H9 (cell line): ENCODE data around the gene CFAP77. TPM values are rescaled to one million over a fixed set of nuclear protein-coding genes. Genes with fewer than 3 reads are reported as not detected.

Source experiments
- DNase-seq: peaks from one replicate; pipeline ENCODE4 v3.0.0-alpha.2; 2017
- H2AFZ ChIP-seq: one replicate; pipeline ENCODE4 v1.6.1; 2013; ENCODE audit warnings: mild to moderate bottlenecking, low read length, control low read depth, moderate library complexity
- H2AK5ac ChIP-seq: 2 replicates; pipeline ENCODE4 v1.6.1; 2013; ENCODE audit warnings: low read length, control low read depth, mixed read lengths; ENCODE audit not compliant: insufficient read length
- H2BK120ac ChIP-seq: one replicate; pipeline ENCODE4 v1.6.1; 2013; ENCODE audit warnings: low read depth, mild to moderate bottlenecking, low read length, control low read depth, inconsistent platforms; ENCODE audit not compliant: poor library complexity, severe bottlenecking
- H2BK12ac ChIP-seq: 2 replicates; pipeline ENCODE4 v1.6.1; 2013; ENCODE audit warnings: low read length, control low read depth, mixed read lengths, low read depth; ENCODE audit not compliant: insufficient read length
- H2BK15ac ChIP-seq: 2 replicates; pipeline ENCODE4 v1.6.1; 2013; ENCODE audit warnings: low read depth, low read length, control low read depth
- H2BK20ac ChIP-seq: one replicate; pipeline ENCODE4 v1.6.1; 2013; ENCODE audit warnings: low read depth, mild to moderate bottlenecking, low read length, control low read depth, inconsistent platforms; ENCODE audit not compliant: poor library complexity, severe bottlenecking
- H2BK5ac ChIP-seq: 2 replicates; pipeline ENCODE4 v1.6.1; 2013; ENCODE audit warnings: low read length, control low read depth, mixed read lengths; ENCODE audit not compliant: insufficient read length
- H3K14ac ChIP-seq: 2 replicates; pipeline ENCODE4 v1.6.1; 2013; ENCODE audit warnings: low read length, control low read depth; ENCODE audit not compliant: insufficient read depth
- H3K18ac ChIP-seq: 2 replicates; pipeline ENCODE4 v1.6.1; 2013; ENCODE audit warnings: low read depth, mild to moderate bottlenecking, mixed read lengths, low read length, control low read depth; ENCODE audit not compliant: insufficient read length
- H3K23ac ChIP-seq: 2 replicates; pipeline ENCODE4 v1.6.1; 2013; ENCODE audit warnings: low read length, control low read depth, mixed read lengths, low read depth; ENCODE audit not compliant: insufficient read length
- H3K23me2 ChIP-seq: 2 replicates; pipeline ENCODE4 v1.6.1; 2013; ENCODE audit warnings: low read depth, mild to moderate bottlenecking, mixed read lengths, low read length, control low read depth; ENCODE audit not compliant: insufficient read length, poor library complexity, severe bottlenecking
- H3K27ac ChIP-seq: 2 replicates; pipeline ENCODE4 v1.5.1; 2013; ENCODE audit warnings: low read length, control low read depth, mixed read lengths, low read depth; ENCODE audit not compliant: insufficient read length
- H3K27me3 ChIP-seq: 2 replicates; pipeline ENCODE4 v1.6.1; 2013; ENCODE audit warnings: low read length, control low read depth, inconsistent platforms; ENCODE audit not compliant: insufficient read depth
- H3K4ac ChIP-seq: 2 replicates; pipeline ENCODE4 v1.6.1; 2013; ENCODE audit warnings: low read depth, mild to moderate bottlenecking, control low read depth, inconsistent platforms, low read length, moderate library complexity
- H3K4me1 ChIP-seq: 2 replicates; pipeline ENCODE4 v1.6.1; 2013; ENCODE audit warnings: low read length, control low read depth, inconsistent platforms; ENCODE audit not compliant: insufficient read depth
- H3K4me2 ChIP-seq: 2 replicates; pipeline ENCODE4 v1.6.1; 2013; ENCODE audit warnings: low read length, control low read depth, mixed read lengths; ENCODE audit not compliant: insufficient read length, insufficient read depth
- H3K56ac ChIP-seq: 2 replicates; pipeline ENCODE4 v1.6.1; 2013; ENCODE audit warnings: low read depth, mild to moderate bottlenecking, mixed read lengths, low read length, control low read depth; ENCODE audit not compliant: insufficient read length
- H3K79me1 ChIP-seq: 2 replicates; pipeline ENCODE4 v1.6.1; 2013; ENCODE audit warnings: low read depth, mild to moderate bottlenecking, moderate library complexity, low read length, control low read depth, inconsistent platforms; ENCODE audit not compliant: insufficient read depth, poor library complexity, severe bottlenecking
- H3K79me2 ChIP-seq: 2 replicates; pipeline ENCODE4 v1.6.1; 2013; ENCODE audit warnings: low read length, control low read depth, inconsistent platforms; ENCODE audit not compliant: insufficient read depth
- H3K9ac ChIP-seq: 2 replicates; pipeline ENCODE4 v1.6.1; 2013; ENCODE audit warnings: low read length, control low read depth, mixed read lengths; ENCODE audit not compliant: insufficient read length; ENCODE audit errors: extremely low read depth
- H3K9me3 ChIP-seq: one replicate; pipeline ENCODE4 v1.6.1; 2013; ENCODE audit warnings: low read depth, low read length, inconsistent platforms; ENCODE audit not compliant: control insufficient read depth
- H3T11ph ChIP-seq: one replicate; pipeline ENCODE4 v1.6.1; 2013; ENCODE audit warnings: mild to moderate bottlenecking, low read length, control low read depth, inconsistent platforms
- H4K20me1 ChIP-seq: one replicate; pipeline ENCODE4 v1.6.1; 2013; ENCODE audit not compliant: control insufficient read depth, insufficient read length, insufficient read depth
- H4K5ac ChIP-seq: 2 replicates; pipeline ENCODE4 v1.6.1; 2013; ENCODE audit warnings: low read depth, mild to moderate bottlenecking, mixed read lengths, low read length, control low read depth; ENCODE audit not compliant: insufficient read length
- H4K8ac ChIP-seq: replicated peaks from 2 replicates; pipeline ENCODE4 v1.6.1; 2013; ENCODE audit warnings: low read length, control low read depth, mixed read lengths, low read depth; ENCODE audit not compliant: insufficient read length
- H4K91ac ChIP-seq: 2 replicates; pipeline ENCODE4 v1.6.1; 2013; ENCODE audit warnings: low read depth, mild to moderate bottlenecking, moderate library complexity, mixed read lengths, low read length, control low read depth; ENCODE audit not compliant: insufficient read length
- H3K27ac Mint-ChIP-seq, 3 experiments: 2 replicates in 2 of 3; 3 replicates in 1 of 3; pipeline ENCODE4 v1.8.0; 2020 to 2021; ENCODE audit warnings: mixed read lengths in 3 of 3, mild to moderate bottlenecking in 1 of 3, moderate library complexity in 1 of 3
- H3K27me3 Mint-ChIP-seq: 2 replicates; pipeline ENCODE4 v1.8.0; 2021; ENCODE audit warnings: low read depth, mild to moderate bottlenecking, moderate library complexity, mixed read lengths
- H3K36me3 Mint-ChIP-seq, 3 experiments: 2 replicates in 2 of 3; 3 replicates in 1 of 3; pipeline ENCODE4 v1.8.0; 2020 to 2021; ENCODE audit warnings: low read depth in 3 of 3, mixed read lengths in 3 of 3; ENCODE audit not compliant: insufficient read depth in 1 of 3
- H3K4me1 Mint-ChIP-seq, 2 experiments: 2 replicates each; pipeline ENCODE4 v1.8.0; 2020; ENCODE audit warnings: mixed read lengths in 2 of 2
- H3K4me3 Mint-ChIP-seq, 2 experiments: 2 replicates in 1 of 2; 3 replicates in 1 of 2; pipeline ENCODE4 v1.8.0; 2020 to 2021; ENCODE audit warnings: mild to moderate bottlenecking in 2 of 2, mixed read lengths in 2 of 2, moderate library complexity in 1 of 2
- H3K9me3 Mint-ChIP-seq, 2 experiments: 2 replicates in 1 of 2; 3 replicates in 1 of 2; pipeline ENCODE4 v1.8.0; 2020; ENCODE audit warnings: mild to moderate bottlenecking in 2 of 2, mixed read lengths in 2 of 2, moderate library complexity in 1 of 2
- WGBS: extraction: QIAGEN DNeasy Blood & Tissue Kit; methylation state at CpG from one replicate; pipeline ENCODE4 v1.1.7; 2013; ENCODE audit warnings: missing lambda C conversion rate, low lambda C conversion rate, mixed read lengths; ENCODE audit not compliant: insufficient read length; ENCODE audit errors: extremely low coverage; 5-methylcytosine and 5-hydroxymethylcytosine counted together
- total RNA-seq: library from RNA; stranded (reverse); gene quantifications from 2 replicates; pipeline ENCODE4 v1.2.1, GENCODE V29; 2021
- TF ChIP-seq, protein P1 (sequence below): fragments of 200-600 bp; sonication (generic); conservative IDR thresholded peaks from 3 replicates; pipeline ENCODE4 v1.8.0; 2021; ENCODE audit warnings: antibody characterized with exemption, mild to moderate bottlenecking

CFAP77 gene
- total RNA-seq, 1 experiment from 2014 or later, result 0.72 TPM

DNA sequence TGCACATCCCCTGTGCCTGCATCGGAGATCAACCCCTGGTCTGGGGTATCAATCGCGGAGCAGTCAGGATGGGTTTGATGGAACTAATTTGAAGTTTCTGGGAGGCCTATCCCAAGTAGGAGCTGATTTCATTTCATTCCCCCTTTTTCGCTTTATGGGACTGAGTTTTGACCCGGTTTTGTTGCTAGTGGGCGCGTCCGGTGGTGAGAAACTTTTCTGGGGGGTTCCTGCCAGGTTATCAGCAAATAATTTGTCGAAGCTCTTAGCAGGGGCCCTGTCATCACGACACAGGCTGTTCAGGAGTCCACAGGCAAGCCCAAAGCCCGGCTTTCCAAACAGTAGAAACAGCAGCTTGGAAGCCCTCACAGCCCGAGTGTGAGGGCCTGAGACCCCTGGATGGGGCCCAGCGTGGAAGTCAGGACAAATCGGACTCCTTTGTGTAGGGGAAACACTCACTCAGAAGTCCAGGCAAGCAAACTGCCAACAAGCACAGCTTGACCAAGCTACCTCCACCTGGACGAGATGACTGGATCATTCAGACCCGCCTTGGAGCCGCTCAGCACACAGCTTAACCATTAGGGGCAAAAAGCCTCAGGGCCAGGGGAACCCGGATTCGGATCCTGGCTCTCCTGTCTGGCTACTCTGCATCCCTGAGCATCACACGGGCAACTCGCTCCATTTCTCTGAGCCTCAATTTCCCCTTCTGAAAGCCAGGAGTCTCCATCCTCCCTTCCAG is 108.0 kb downstream of the CFAP77 start:
- Histone ChIP-seq H3K27ac (no peak overlapping the region), H3K56ac (no peak overlapping the region), H2BK15ac (no peak overlapping the region), H3K79me1 (no peaks in the 10 kb centered on the region), H3K18ac (no peak overlapping the region), H2BK120ac (no peak overlapping the region), H2AFZ (no peak overlapping the region), H2BK5ac (no peak overlapping the region), H4K91ac (no peak overlapping the region), H3K4me1 (no peaks in the 10 kb centered on the region), H3K4ac (no peak overlapping the region), H2BK20ac (no peak overlapping the region), H4K8ac (no peak overlapping the region), H3K9me3 (no peaks in the 10 kb centered on the region), H3K14ac (no peak overlapping the region), H3K23me2 (no peaks in the 10 kb centered on the region), H2BK12ac (no peak overlapping the region), H3K23ac (no peak overlapping the region), H3K9ac (no peak overlapping the region), H3K79me2 (no peaks in the 10 kb centered on the region), H4K5ac (no peak overlapping the region), H2AK5ac (no peak overlapping the region), H4K20me1 (no peaks in the 10 kb centered on the region), H3K4me2 (no peak overlapping the region), H3T11ph (no peak overlapping the region), H3K27me3 (no peaks in the 10 kb centered on the region)
- DNase-seq, result no peak
- TF ChIP-seq, protein P1, sequence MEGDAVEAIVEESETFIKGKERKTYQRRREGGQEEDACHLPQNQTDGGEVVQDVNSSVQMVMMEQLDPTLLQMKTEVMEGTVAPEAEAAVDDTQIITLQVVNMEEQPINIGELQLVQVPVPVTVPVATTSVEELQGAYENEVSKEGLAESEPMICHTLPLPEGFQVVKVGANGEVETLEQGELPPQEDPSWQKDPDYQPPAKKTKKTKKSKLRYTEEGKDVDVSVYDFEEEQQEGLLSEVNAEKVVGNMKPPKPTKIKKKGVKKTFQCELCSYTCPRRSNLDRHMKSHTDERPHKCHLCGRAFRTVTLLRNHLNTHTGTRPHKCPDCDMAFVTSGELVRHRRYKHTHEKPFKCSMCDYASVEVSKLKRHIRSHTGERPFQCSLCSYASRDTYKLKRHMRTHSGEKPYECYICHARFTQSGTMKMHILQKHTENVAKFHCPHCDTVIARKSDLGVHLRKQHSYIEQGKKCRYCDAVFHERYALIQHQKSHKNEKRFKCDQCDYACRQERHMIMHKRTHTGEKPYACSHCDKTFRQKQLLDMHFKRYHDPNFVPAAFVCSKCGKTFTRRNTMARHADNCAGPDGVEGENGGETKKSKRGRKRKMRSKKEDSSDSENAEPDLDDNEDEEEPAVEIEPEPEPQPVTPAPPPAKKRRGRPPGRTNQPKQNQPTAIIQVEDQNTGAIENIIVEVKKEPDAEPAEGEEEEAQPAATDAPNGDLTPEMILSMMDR, result no peak
- Mint-ChIP-seq H3K9me3 (no peaks in the 10 kb centered on the region), H3K4me3 (no peak overlapping the region), H3K27me3 (peaks cover 11% of the 10 kb centered on the region), H3K4me1 (peaks cover 0 to 4% of the 10 kb centered on the region in 2 experiments; a peak in 1 of 4 replicates), H3K36me3 (no peaks in the 10 kb centered on the region), H3K27ac (no peak overlapping the region)
- no CpG with 5 or more reads among the region's 21 CpGs for WGBS
